Neutrophil (primary cell): Measurements from ENCODE around the gene ACSM5.

Experiments
- H3K27ac ChIP-seq: fragments of 200-600 bp; sonication (generic); 2 replicates; pipeline ENCODE4 v1.5.1; 2016; ENCODE audit warnings: mild to moderate bottlenecking, moderate library complexity
- H3K27me3 ChIP-seq: fragments of 200-600 bp; sonication (generic); 2 replicates; pipeline ENCODE4 v1.6.0; 2016; ENCODE audit warnings: mild to moderate bottlenecking
- H3K36me3 ChIP-seq: fragments of 200-600 bp; sonication (generic); 2 replicates; pipeline ENCODE4 v1.5.1; 2017
- H3K4me1 ChIP-seq, 2 experiments: fragments of 200-600 bp in 1 of 2; sonication (generic) in 1 of 2; 1 replicate in 1 of 2; 2 replicates in 1 of 2; pipeline versions ENCODE4 v1.5.1 to v1.6.1; 2013 to 2016; ENCODE audit warnings: low read depth in 1 of 2, low read length in 1 of 2, mild to moderate bottlenecking in 1 of 2, moderate library complexity in 1 of 2; ENCODE audit not compliant: control insufficient read depth in 1 of 2, insufficient read depth in 1 of 2
- H3K4me3 ChIP-seq, 2 experiments: fragments of 200-600 bp in 1 of 2; sonication (generic) in 1 of 2; 1 replicate in 1 of 2; 2 replicates in 1 of 2; pipeline ENCODE4 v1.5.1; 2013 to 2016; ENCODE audit warnings: low read depth in 1 of 2, low read length in 1 of 2, mild to moderate bottlenecking in 1 of 2, moderate library complexity in 1 of 2
- H3K9me3 ChIP-seq: fragments of 200-600 bp; sonication (generic); 2 replicates; pipeline ENCODE4 v1.5.1; 2016
- CTCF ChIP-seq: fragments of 200-600 bp; sonication (generic); IDR thresholded peaks from 2 replicates; pipeline ENCODE4 v1.5.1; 2016; ENCODE audit warnings: antibody characterized with exemption

The ACSM5 gene

DNA sequence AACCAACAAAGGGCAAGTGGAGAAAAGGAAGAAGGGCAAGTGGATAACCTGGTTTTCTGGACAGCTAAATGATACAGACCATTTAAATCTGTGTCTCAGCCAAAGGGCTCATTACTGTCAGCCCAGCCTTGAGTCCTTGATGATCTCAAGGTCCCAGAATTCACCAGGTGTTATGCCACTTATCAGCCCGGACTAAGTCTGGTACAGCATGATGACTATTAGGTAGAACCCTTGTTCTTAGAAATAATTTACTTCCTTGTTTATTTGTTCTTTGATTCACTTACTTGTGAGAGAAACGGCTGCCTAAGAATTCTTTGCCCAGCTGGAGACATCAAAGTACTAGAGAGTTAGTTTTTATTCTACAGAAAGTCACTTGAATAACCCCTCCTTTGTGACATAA lies 8.3 kb upstream of the ACSM5 start:
- Histone ChIP-seq H3K4me1 (no peaks in the 10 kb centered on the region), H3K4me3 (no peak overlapping the region), H3K27me3 (no peaks in the 10 kb centered on the region), H3K36me3 (no peaks in the 10 kb centered on the region), H3K27ac (no peak overlapping the region), H3K9me3 (no peaks in the 10 kb centered on the region)
- no peak for TF ChIP-seq CTCF

GRCh38 chr16:20401475-20402016 lies 7.8 kb upstream of the ACSM5 start:
- H3K4me3 ChIP-seq: no peak overlapping the region
- H3K36me3 ChIP-seq: no peaks in the 10 kb centered on the region
- H3K4me1 ChIP-seq: no peaks in the 10 kb centered on the region
- H3K27ac ChIP-seq: no peak overlapping the region
- H3K9me3 ChIP-seq: no peaks in the 10 kb centered on the region
- no peak for TF ChIP-seq CTCF
- no peaks in the 10 kb centered on the region for H3K27me3 ChIP-seq

- no peaks in the 10 kb centered on the region for H3K9me3 ChIP-seq
Measured at GRCh38 chr16:20402651-20403050, 6.7 kb upstream of the ACSM5 start.

DNA sequence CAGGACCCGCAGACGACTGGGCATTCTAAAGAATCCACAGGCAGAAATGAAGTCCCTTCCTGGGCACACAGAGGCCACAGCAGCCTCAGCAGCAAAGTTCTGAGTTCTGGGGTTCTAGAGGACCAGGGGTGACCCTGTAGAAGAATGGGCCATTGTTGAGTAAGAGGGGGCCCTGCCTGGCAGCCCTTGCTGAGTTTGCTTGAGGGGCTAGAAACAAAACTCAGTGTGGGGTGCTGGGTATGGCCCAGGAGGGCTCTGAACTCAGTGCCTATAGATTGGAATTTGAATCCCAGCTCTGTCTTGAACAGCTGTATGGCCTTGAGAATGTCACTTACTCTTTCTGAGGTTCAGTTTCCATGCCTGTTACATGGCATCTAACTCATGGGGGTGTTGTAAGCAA lies 4.7 kb upstream of the ACSM5 start, which contains the start of gene PDILT:
TSS of gene PDILT (minus strand) at position 101 of the 400 bp plus-strand sequence. CDS start 5,437 bp downstream, outside the sequence.
- Histone ChIP-seq H3K9me3 (no peaks in the 10 kb centered on the region), H3K27ac (no peak within 1 kb of the TSS), H3K4me3 (no peak within 1 kb of the TSS), H3K36me3 (no peaks in the 10 kb centered on the region), H3K4me1 (no peaks in the 10 kb centered on the region), H3K27me3 (no peaks in the 10 kb centered on the region)
- no peak for TF ChIP-seq CTCF

More at GRCh38 chr16:20402651-20403050, 6.7 kb upstream of the ACSM5 start:
- no peak overlapping the region for H3K27ac ChIP-seq
- H3K27me3 ChIP-seq: no peaks in the 10 kb centered on the region
- no peak overlapping the region for H3K4me3 ChIP-seq
- no peaks in the 10 kb centered on the region for H3K4me1 ChIP-seq
- H3K36me3 ChIP-seq: no peaks in the 10 kb centered on the region
- TF ChIP-seq CTCF: no peak

GRCh38 chr16:20410121-20410723 lies 888 bp downstream of the ACSM5 start:
- Histone ChIP-seq H3K27ac (no peak overlapping the region), H3K4me1 (no peaks in the 10 kb centered on the region), H3K4me3 (no peak overlapping the region), H3K36me3 (no peaks in the 10 kb centered on the region), H3K9me3 (no peaks in the 10 kb centered on the region), H3K27me3 (peaks cover 2% of the 10 kb centered on the region)
- TF ChIP-seq CTCF: no peak
